ENCODE measurements around the gene KIF16B. TPM values are rescaled to one million over a fixed set of nuclear protein-coding genes. Genes with fewer than 3 reads are reported as not detected.
"Not testable (repeated sequence)": the region's sequence is repeated elsewhere in the genome, so short reads cannot be mapped to it uniquely, and the experiment has no call there.

The KIF16B gene
- polyA plus RNA-seq, 12 donors, result 7.9 to 33.0 (median 22.5) TPM; not detected in 1

DNA sequence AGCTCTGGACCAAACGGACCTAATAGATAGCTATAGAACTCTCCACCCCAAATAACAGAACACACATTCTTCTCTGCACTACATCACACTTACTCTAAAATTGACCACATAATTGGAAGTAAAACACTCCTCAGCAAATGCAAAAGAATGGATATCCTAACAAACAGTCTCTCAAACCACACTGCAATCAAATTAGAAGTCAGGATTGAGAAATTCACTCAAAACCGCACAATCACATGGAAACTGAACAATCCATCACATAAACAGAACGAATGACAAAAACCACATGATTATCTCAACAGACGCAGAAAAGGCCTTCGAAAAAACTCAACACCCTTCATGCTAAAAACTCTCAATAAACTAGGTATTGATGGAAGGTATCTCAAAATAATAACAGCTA, 50.6 kb downstream of the KIF16B start:
- not testable (repeated sequence) for DNase-seq

DNA sequence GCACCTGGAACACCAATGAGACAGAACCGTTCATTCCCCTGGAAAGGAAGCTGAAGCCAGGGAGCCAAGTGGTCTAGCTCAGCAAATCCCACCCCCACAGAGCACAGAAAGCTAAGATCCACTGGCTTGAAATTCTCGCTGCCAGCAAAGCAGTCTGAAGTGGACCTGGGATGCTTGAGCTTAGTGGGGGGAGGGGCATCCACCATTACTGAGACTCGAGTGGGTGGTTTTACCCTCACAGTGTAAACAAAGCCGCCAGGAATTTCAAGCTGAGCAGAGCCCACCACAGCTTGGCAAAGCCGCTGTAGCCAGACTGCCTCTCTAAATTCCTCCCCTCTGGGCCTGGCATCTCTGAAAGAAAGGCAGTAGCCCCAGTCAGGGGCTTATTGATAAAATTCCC, 53.1 kb downstream of the KIF16B start:
- DNase-seq, result no peak

DNA sequence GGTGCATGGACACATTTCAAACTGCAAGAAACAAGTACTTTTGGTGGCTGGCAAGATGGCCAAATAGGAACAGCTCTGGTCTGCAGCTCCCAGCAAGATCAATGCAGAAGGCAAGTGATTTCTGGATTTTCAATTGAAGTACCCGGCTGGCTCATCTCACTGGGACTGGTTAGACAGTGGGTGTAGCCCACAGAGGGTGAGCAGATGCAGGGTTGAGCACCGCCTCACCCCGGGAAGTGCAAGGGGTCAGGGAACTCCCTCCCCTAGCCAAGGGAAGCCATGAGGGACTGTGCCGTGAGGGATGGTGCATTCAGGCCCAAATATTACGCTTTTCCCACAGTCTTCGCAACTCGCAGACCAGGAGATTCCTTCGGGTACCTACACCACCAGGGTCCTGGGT, 53.6 kb downstream of the KIF16B start:
- DNase-seq, result not testable (repeated sequence)

DNA sequence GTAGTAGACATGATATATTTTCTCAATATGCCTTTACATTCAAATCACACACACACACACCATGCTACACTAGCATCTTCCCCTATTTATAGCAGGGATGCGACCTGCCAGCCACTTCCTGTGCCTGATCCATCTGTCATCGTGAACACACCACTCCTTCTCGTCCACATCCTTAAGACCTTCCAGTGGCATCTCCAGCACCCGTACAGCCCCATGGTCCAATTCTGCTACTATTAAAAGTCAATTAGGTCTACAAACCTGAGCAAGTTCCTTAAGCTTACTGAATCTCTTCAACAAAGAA, 54.5 kb downstream of the KIF16B start:
- no peak for DNase-seq

DNA sequence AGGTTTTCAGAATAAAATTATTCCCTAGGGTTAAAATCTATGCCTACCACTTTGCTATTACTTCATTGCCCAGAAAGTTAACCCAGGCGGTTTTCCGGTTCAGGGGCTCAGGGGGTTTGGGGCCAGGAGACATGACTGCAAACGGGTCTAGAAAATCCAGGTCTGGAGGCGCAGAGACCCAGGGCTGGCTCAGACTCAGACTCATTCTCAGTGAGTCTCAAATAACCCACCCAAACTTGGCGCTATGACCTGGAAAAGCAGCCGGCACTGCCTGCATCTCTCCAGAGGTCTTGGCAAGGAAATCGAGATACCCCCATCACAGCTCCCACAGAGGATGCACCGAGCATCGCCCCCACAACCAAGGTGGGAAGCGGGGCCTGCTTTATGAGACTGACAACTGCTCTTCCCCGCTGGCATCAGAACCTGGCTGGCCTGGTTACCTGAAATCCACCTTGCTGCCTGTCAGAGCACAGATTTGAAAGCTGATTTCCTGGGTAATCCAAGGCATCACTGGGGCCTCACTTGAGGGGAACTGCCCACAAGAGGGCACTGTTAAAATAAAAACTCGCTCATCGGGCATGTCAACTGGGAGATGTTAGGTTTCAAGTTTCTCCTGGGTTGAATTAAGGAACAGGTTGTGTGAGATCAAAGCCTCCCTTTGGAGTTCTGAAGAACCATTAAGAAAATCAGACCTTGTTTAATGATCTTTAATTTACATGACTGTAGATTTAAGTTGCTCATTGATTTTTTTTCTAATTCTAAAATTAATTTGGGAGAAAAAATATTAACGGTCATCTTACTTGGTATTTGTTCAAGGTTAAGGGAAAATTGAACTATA, 55.1 kb downstream of the KIF16B start:
- DNase-seq, result peak; percentile 21

DNA sequence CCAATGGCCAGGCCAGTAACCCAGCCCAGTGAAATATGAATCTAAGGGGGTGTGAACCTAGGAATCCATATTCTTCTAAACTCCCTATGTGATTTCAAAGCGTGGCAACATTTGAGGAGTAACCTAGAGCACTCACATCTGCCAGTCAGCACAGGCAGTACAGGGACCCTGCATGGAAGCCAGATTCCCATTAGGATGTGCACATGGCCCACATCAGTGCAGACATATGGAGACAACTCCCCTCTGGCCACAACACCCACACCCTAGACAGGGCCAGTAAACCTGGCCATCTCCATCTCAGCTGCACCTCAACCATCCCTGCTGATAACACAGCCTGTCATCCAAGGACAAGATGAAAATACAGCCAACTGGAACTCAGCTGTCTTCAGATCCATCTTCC, 56.5 kb downstream of the KIF16B start:
- DNase-seq, result no peak

DNA sequence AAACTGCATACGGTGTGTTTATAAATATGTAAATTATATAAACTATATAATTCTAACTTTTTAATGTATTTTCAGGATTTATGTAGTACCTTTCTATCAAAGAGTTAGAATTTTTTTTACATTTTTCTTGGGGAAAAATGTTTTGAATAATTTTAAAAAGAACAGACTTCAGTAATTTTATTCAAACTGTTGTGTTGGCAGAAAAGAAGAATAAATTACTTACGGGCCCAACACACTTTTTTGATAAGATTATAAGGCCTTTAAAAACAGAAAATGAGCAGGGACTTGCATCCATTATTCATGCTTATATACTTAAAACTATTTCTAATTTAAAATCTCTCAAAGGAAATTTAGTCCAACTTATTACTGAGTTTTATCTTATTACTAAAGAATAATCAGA, 58.2 kb downstream of the KIF16B start:
- DNase-seq, result no peak

DNA sequence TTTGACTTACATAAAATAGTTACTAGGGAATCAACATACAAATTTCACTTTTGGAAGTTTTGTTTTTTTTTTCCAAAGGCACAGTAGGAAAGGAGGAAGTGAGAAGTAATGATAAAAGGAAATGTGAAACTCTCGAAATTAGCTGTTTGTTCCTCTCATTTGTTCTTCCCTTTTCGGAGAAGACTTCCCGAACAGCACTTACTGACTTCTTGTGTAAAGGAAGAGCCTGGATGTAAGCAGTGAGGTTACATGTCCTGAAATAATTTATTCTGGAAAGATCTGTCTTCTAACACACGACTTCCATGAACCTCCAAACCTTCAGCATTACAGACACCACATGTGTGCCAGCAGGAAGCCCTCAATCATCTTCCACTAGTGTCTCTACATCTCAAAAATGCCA, 59.1 kb downstream of the KIF16B start:
- no peak for DNase-seq

DNA sequence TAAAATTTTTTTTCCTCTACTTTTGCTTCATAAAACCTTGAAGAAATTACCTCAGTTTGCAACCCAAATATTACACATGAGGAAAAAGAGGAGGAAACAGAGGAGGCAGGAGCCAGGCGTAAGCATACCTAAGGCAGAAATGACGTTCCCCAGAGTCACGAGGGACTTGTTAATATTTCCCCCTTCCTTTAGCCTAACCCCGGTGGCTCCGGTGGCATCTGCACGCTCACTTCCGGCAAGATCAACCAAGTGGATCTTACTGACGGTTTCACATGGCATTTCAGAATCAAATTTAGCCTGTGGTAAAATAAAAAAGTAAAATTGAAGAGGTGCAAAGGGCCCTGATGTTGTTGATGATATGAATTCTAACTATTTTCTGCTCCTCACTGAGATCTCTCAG, 67.4 kb downstream of the KIF16B start:
- no peak for DNase-seq

DNA sequence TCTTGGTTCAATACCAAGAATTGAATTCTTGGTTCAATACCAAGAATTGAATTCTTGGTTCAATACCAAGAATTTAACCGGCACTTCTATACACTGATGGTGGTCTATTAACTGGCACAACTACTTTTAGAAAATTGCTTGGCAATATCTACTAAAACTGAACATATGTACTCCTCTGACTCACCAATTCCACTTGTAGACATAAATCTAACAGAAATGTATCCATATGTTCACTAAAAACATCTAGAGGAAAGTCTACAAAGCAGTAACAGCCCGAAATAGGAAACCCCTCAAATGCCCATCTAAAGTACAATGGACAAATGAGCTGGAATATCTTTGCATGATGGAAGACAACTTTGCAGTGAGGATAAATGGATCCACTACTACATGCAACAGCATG, 71.9 kb downstream of the KIF16B start:
- no peak for DNase-seq

DNA sequence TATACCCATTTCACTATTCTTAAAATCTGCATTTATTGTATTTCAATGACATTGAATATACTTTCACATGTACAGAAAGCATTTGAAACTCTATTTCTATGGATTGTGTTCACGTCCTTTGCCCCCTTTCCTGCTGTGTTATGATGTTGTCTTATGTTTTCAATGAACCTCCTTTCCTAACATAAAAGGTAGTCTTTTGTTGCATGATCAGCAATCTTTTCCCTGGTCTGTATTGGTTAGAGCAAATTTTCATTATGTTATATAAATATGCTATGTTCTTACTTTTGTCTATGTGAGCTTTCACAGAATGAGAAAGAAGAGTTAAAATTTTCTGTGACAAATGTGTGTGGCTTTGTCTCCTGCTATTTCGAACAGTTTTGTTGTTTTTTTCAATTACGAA, 73.1 kb downstream of the KIF16B start:
- DNase-seq, result no peak

DNA sequence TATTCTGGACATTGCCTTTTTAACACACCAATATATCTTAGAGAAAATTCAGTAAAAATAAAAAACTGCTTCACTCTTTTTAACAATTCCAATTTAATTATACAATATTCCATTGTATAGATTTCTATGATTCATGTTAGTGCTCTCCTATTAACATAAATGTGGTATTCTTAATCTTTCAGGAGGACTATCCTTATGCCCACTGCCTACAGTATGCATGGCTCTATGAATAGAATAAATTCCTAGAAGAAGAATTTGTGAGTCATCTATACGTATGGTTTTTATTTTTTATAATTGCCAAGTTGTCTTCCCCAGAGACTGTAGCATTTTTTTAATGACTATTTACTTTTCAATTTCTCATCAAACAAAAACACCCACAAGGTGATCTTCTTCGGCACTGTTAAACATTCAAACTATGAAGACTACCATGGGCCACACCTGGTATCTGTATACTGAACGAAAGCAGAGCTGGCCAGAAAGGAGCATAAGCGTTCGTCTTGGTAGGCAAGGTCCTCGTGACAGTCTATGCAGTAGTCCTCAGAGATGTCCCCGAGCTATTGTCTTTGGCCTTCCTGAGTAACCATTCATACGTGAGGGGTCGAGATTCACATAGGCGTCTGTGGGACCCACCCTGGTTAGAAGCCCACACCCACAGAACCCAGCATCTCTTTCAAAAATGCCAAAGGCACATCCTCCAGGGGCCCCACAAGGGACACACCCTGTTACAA, 74.6 kb downstream of the KIF16B start:
- no peak for DNase-seq

DNA sequence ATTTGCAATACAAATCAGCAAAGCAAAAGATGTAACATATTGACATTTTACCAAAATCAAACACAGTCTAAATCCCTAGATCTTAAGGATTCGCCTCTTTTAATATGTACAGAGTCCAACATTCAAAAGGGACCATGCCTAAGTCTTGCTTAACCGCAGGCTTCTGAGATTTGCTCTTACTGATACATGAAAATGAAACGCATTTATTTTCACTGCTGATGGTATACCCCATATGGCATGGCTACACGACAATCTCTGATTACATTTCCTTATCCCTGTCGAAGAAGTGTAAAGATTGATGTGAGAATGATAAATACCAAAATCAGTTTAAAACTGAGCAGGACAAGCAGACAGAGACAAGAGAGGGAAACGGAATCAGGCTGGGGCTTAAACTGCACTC, 75.4 kb downstream of the KIF16B start:
- no peak for DNase-seq

DNA sequence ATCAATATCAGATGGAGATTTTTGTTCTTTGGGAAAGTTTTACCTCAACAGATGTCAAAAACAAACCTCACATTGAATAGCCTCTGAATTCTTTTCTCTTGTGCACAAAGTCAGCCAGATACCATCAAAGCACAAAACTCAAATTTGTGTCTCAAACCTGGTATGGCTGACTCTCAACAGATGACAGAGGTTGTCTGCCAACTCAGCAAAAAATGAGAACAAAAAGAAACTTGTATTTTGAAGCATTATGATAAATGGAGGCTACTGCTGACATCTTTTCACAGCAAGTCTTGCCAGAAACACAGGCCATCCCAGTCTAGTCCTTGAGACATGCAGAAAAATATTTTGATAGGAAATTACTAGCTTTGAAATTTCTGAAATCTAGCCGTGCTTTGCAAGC, 79.8 kb downstream of the KIF16B start:
- no peak for DNase-seq

DNA sequence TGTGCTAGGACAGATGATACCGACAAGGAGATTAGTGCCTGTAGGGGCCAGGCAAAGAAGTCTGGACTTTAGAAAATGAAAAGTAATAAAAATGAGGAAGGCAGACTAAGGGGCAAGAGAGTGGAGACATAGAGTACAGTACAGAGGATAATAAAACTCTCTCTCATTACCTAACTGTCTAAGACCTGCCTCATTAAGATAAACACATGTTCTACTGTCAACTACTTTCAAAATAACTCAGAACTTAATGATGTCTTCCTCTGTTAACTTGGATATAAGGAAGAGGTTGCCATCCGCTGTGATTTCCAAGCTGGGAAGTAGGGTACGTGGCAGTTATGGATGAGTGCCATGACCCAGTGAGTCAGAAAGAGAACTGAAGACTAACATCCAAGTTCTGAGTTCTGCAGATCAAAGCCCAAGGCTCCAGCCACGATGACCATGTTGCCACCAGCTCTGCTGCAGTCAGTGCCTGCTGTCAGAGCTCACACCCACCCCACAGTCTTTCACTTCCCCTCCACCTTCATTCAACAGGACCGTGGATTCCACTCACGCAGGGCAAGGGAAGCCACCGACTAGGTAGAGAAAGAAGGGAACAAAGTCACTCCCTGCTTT, 81.8 kb downstream of the KIF16B start:
- DNase-seq, result no peak

DNA sequence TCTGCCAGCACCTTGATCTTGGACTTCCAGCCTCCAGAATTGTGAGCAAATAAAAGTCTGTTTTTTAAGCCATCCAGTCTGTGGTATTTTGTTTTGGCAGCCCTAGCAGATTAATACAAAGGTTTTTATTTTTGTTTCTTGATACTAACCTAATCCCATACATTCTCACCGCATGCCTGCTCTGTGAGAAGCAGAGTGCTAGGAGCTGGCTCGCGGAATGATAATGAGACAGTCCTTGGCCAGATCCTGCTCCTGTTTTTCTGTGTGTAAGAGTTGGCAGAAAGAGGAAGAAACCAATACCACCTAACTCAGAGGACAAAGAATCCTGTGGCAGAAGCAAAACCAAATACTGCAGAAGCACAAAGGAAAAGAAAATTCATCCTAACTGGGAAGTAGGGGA, 82.6 kb downstream of the KIF16B start:
- DNase-seq, result no peak

DNA sequence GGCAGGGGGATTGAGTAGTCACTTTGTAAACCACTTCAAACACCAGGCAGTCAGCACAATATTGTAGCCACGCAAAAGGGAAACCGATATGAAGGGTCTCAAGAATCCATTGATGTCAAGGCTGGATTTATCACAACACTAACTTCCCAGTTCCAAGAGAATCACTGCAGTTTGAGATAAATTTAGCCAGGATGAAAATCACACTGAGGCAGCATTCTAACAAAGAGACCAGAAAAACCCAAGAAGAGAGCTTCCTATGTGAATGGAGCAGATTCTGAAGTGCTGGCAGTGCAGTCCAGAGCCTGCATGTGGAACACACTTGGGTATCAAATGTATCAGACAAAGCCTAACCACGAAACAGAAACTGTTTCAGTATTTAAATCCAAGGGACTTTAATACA, 84.6 kb downstream of the KIF16B start:
- DNase-seq, result no peak

DNA sequence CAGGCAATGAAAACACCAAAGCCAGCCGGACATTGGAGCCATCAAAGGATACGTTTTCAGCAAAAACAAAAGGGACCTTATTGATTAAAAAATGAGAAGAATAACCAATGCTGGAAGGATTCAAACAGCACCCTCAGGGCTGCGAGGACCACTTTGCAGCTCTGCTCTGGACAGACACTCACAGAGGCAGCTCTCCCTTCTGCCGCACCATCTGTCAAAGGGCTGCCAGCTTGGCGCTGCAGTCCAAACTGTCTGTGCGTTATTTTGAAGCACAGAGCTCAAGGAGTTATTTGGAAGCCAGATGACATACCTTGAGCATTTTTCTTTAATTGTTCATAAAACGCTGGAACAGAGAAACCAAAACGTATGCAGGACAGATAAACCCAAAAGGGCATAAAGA, 85.2 kb downstream of the KIF16B start:
- DNase-seq, result no peak

DNA sequence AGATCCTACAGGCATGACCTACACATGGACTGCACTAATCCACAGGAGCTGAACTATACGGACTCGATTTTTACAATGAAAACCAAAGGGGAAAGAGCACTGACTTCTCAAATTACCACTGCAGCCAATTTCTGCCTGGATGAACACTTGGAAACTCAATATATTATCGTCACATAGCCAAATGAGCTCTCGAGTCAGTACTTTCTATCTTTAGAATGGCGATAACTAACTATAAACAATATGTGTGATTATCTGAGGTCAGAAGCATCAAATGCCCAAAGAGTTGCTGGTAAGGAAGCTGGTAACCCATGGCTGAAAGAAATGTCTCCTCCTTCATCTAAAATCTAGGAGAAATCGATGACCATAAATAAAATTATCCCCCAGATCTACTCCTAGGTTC, 86.7 kb downstream of the KIF16B start:
- no peak for DNase-seq

DNA sequence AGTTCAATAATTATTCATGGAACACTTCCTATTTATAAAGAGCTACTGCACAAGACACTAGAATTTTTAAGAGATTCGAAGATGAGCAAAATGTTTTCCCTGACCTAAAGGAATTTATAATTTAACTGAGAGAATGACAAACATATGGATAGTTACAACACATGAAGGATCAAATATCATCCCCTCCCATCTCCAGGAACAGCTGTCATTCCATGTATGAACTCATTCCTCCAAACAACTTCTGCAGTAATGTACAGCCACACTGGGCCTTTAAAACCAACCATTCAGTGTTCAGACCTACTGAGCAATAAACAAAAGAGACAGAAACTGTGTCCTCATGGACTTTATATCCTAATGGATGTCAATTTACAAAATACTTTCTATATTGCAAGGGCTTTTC, 87.8 kb downstream of the KIF16B start:
- peak; percentile 50 for DNase-seq

DNA sequence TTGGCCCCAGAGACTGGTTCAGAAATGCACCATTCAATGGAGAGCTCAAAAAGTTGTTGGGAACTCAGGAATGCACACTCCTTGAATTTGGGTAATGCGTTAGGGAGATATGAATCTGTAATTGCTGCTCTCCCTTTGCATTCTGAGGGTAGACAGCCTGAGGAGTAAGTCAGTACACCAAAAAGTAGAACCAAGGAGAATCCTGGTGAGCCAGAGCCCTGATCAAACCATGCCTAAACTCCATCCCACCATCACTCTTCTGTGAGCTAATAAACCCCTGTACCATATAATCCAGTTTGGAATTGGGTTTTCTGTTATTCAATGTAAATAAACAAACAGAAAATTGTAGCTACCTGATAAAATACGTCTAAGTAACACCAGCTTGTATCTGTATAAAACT, 90.2 kb downstream of the KIF16B start:
- DNase-seq, result no peak

DNA sequence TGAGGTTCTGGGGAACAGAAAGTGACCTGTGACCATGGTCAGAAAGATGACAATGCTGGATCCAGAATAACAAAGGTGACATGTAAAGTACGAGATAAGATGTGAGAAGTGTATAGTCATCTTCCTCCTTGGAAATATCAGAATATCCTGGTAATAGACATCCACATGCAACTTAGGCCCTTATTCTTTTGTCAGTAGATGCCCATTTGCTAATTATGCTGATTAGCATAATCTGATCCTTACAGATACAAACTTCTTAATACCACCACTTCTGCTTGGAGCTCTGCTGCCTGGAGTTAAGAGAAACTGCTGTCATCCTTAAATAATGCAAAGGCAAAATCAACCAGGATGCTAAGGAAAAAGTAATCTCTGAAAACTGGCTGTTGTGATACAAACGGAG, 91.3 kb downstream of the KIF16B start:
- DNase-seq, result no peak

DNA sequence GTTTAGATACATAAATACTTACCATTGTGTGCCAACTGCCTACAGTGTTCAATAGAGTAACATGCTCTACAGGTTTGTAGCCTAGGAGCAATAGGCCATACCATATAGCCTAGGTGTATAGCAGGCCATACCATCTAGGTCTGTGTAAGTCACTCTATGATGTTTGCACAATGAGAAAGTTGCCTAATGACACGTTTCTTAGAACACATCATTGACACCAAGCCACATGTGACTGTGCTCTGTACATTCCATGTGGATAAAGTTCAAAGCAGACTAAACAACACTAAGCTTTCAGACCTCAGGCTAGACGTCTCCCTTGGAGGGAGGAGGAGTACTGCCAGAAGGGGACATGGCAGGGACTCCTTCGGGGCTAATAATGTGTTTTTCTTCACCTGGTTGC, 93.6 kb downstream of the KIF16B start:
- DNase-seq, result no peak

All from muscle of arm (tissue), 12 donors.